ENCODE measurements around the gene COMT.

Gene COMT

GRCh38 chr22:20014526-20015186, 73.1 kb downstream of the COMT start:
- DNase-seq, result no peak

- DNase-seq, result no peak
These were observed 73.6 kb downstream of the COMT start for GRCh38 chr22:20015187-20015625.

GRCh38 chr22:20015971-20016733, 74.6 kb downstream of the COMT start:
- no peak for DNase-seq

- peak; percentile 94 for DNase-seq
These were observed 75.4 kb downstream of the COMT start, which contains the start of gene ARVCF for GRCh38 chr22:20016734-20017621. TSS of gene ARVCF (minus strand) at chr22:20016823. CDS start at chr22:19990794, 26,029 bp downstream.

GRCh38 chr22:20017622-20017958, 76.0 kb downstream of the COMT start:
- DNase-seq, result no peak

- DNase-seq, result no peak
These were observed 76.4 kb downstream of the COMT start for GRCh38 chr22:20018001-20018400.

Data from midbrain (tissue), 1 donor.